A549 (cell line): ENCODE data around the gene KIFC3.

Source experiments
- CTCF ChIP-seq: fragments of >200 bp; sonication (Bioruptor Twin); formaldehyde crosslinking; IDR thresholded peaks from 3 replicates; pipeline ENCODE4 v1.5.1; 2016
- RFX5 ChIP-seq: fragments of 450-650 bp; IDR thresholded peaks from 2 replicates; pipeline ENCODE4 v1.7.1; 2014; ENCODE audit warnings: antibody characterized with exemption, mild to moderate bottlenecking, moderate library complexity
- SMC3 ChIP-seq: fragments of >200 bp; sonication (Bioruptor Twin); formaldehyde crosslinking; IDR thresholded peaks from 3 replicates; pipeline ENCODE4 v1.6.1; 2018; ENCODE audit warnings: inconsistent platforms

- no peak for TF ChIP-seq CTCF
- TF ChIP-seq RFX5, result no peak
- no peak for TF ChIP-seq SMC3
Measured at GRCh38 chr16:57725976-57726375, 76.3 kb downstream of the KIFC3 start.
